Measurements from ENCODE around the gene TTC4.

Gene TTC4

GRCh38 chr1:54715493-54716298 lies at the start of gene TTC4:
TSS of gene TTC4 (plus strand) at chr1:54715861. CDS start at chr1:54715909, 48 bp downstream.
- Histone ChIP-seq H3K4me3 (peak within 1 kb of the TSS; percentile 57 to 97 (median 80)), H3K27ac (peak within 1 kb of the TSS in 20 of 21 experiments; percentile 57 to 92 (median 85))

- H3K27ac ChIP-seq = no peak overlapping the region
Measured at GRCh38 chr1:54666333-54666732, 49.3 kb upstream of the TTC4 start.

GRCh38 chr1:54667797-54668196 lies 47.9 kb upstream of the TTC4 start:
- no peak overlapping the region for H3K27ac ChIP-seq
- no peak overlapping the region for H3K4me3 ChIP-seq

More at GRCh38 chr1:54666333-54666732, 49.3 kb upstream of the TTC4 start:
- H3K4me3 ChIP-seq = no peak overlapping the region

- Histone ChIP-seq H3K27ac (no peak overlapping the region), H3K4me3 (no peak overlapping the region)
Measured at GRCh38 chr1:54668567-54668966, 47.1 kb upstream of the TTC4 start.

- no peak overlapping the region for H3K27ac ChIP-seq
- no peak overlapping the region for H3K4me3 ChIP-seq
Measured at GRCh38 chr1:54671985-54672608, 43.6 kb upstream of the TTC4 start.

GRCh38 chr1:54678776-54679643 lies 36.7 kb upstream of the TTC4 start:
- no peak overlapping the region for H3K4me3 ChIP-seq

GRCh38 chr1:54679706-54680105 lies 36.0 kb upstream of the TTC4 start:
- Histone ChIP-seq H3K27ac (no peak overlapping the region), H3K4me3 (no peak overlapping the region)

More at GRCh38 chr1:54678776-54679643, 36.7 kb upstream of the TTC4 start:
- H3K27ac ChIP-seq = no peak overlapping the region

- H3K4me3 ChIP-seq = no peak overlapping the region
- no peak overlapping the region for H3K27ac ChIP-seq
Measured at GRCh38 chr1:54680387-54680786, 35.3 kb upstream of the TTC4 start.

- H3K4me3 ChIP-seq = no peak overlapping the region
- H3K27ac ChIP-seq = no peak overlapping the region
Measured at GRCh38 chr1:54681358-54681757, 34.3 kb upstream of the TTC4 start.

GRCh38 chr1:54683453-54683852 lies 32.2 kb upstream of the TTC4 start:
- Histone ChIP-seq H3K4me3 (no peak overlapping the region), H3K27ac (no peak overlapping the region)

GRCh38 chr1:54685335-54685905 lies 30.2 kb upstream of the TTC4 start:
- Histone ChIP-seq H3K4me3 (no peak overlapping the region), H3K27ac (no peak overlapping the region)

- no peak overlapping the region for H3K4me3 ChIP-seq
Measured at GRCh38 chr1:54686155-54686554, 29.5 kb upstream of the TTC4 start.

GRCh38 chr1:54694771-54695170 lies 20.9 kb upstream of the TTC4 start:
- Histone ChIP-seq H3K4me3 (no peak overlapping the region), H3K27ac (no peak overlapping the region)

More at GRCh38 chr1:54686155-54686554, 29.5 kb upstream of the TTC4 start:
- no peak overlapping the region for H3K27ac ChIP-seq

- Histone ChIP-seq H3K27ac (no peak overlapping the region), H3K4me3 (no peak overlapping the region)
Measured at GRCh38 chr1:54695221-54695620, 20.4 kb upstream of the TTC4 start.

- Histone ChIP-seq H3K4me3 (no peak overlapping the region), H3K27ac (no peak overlapping the region)
Measured at GRCh38 chr1:54695764-54696163, 19.9 kb upstream of the TTC4 start.

GRCh38 chr1:54696262-54696661 lies 19.4 kb upstream of the TTC4 start:
- H3K27ac ChIP-seq = no peak overlapping the region
- no peak overlapping the region for H3K4me3 ChIP-seq

- Histone ChIP-seq H3K27ac (no peak overlapping the region), H3K4me3 (no peak overlapping the region)
Measured at GRCh38 chr1:54697896-54698295, 17.8 kb upstream of the TTC4 start.

GRCh38 chr1:54698346-54698745 lies 17.3 kb upstream of the TTC4 start:
- Histone ChIP-seq H3K27ac (no peak overlapping the region), H3K4me3 (no peak overlapping the region)

- no peak overlapping the region for H3K4me3 ChIP-seq
- no peak overlapping the region for H3K27ac ChIP-seq
Measured at GRCh38 chr1:54699936-54700525, 15.6 kb upstream of the TTC4 start.

GRCh38 chr1:54701066-54701465 lies 14.6 kb upstream of the TTC4 start:
- Histone ChIP-seq H3K4me3 (no peak overlapping the region), H3K27ac (no peak overlapping the region)
